ENCODE results near the gene A1BG. TPM values are rescaled to one million over a fixed set of nuclear protein-coding genes. Genes with fewer than 3 reads are reported as not detected.

The A1BG gene
- total and polyA plus RNA-seq, 2 of the 13 experiments (the other 11 are each of a cell fraction or from before 2014, with no cell fraction given): 14.7 to 41.4 TPM

- no peak for TF ChIP-seq ZNF839 (CRISPR knock-in tag; IDR thresholded peaks at IDR 0.05; ENCODE audit: borderline replicate concordance)
- 0 out of 2 replicates have a peak, but pooled peaks have one; percentile 8 for TF ChIP-seq ZNF432 (CRISPR knock-in tag; IDR thresholded peaks at IDR 0.05; ENCODE audit: borderline replicate concordance)
- peak; percentile 5; the same call in 1 of the 2 replicates for TF ChIP-seq ZSCAN31 (CRISPR knock-in tag; IDR thresholded peaks at IDR 0.05; ENCODE audit: low read depth)
- no peak for TF ChIP-seq JUNB (CRISPR knock-in tag; IDR thresholded peaks at IDR 0.05; ENCODE audit: borderline replicate concordance)
- TF ChIP-seq ZNF687 (CRISPR knock-in tag; IDR thresholded peaks at IDR 0.05): no peak
- TF ChIP-seq SIN3B (IDR thresholded peaks at IDR 0.05; ENCODE audit: low read length): no peak
- TF ChIP-seq THAP8 (CRISPR knock-in tag; IDR thresholded peaks at IDR 0.05; ENCODE audit: borderline replicate concordance): peak; percentile 89; the same call in 1 of the 2 replicates
- no peak for TF ChIP-seq PAF1 (CRISPR knock-in tag; IDR thresholded peaks at IDR 0.05)
- 0 out of 2 replicates have a peak, but pooled peaks have one; percentile 35 for TF ChIP-seq HNF1B (CRISPR knock-in tag; IDR thresholded peaks at IDR 0.05)
- no peak for TF ChIP-seq RCOR2 (CRISPR knock-in tag; IDR thresholded peaks at IDR 0.05)
- no peak for TF ChIP-seq HNRNPLL (IDR thresholded peaks at IDR 0.05; ENCODE audit: low read depth, low read length, poor library complexity, severe bottlenecking)
- TF ChIP-seq IRX3 (CRISPR knock-in tag; IDR thresholded peaks at IDR 0.05; ENCODE audit: borderline replicate concordance, low read depth): no peak
- no peak for TF ChIP-seq MLLT10 (CRISPR knock-in tag; IDR thresholded peaks at IDR 0.05)
- TF ChIP-seq ATF7 (IDR thresholded peaks at IDR 0.05): no peak
- no peak for TF ChIP-seq ATF7 (CRISPR knock-in tag; IDR thresholded peaks at IDR 0.05)
- TF ChIP-seq NFAT5 (CRISPR knock-in tag; IDR thresholded peaks at IDR 0.05): no peak
- TF ChIP-seq POLR2A (IDR thresholded peaks at IDR 0.05; ENCODE audit: insufficient read depth in 1 of 2, low read depth in 2 of 2, low read length in 2 of 2): peak in 1 of 2 experiments; percentile 23; a peak in 1 of 4 replicates
- TF ChIP-seq ZNF34 (CRISPR knock-in tag; IDR thresholded peaks at IDR 0.05; ENCODE audit: borderline replicate concordance): peak; percentile 84; the same call in 1 of the 2 replicates
Measured at GRCh38 chr19:58385891-58386575, 32.7 kb upstream of the A1BG start (continued).
